GM12865 (cell line): Measurements from ENCODE around the gene PAK6.

Experiments used
- DNase-seq: peaks from one replicate; pipeline ENCODE4 v3.0.0; 2010; ENCODE audit warnings: low read depth
- H3K4me3 ChIP-seq: 2 replicates; pipeline ENCODE4 v1.5.1; 2011; ENCODE audit warnings: mild to moderate bottlenecking, low read depth, low read length, control low read depth
- TF ChIP-seq, protein P1 (sequence below): IDR thresholded peaks from 2 replicates; pipeline ENCODE4 v1.5.1; 2011; ENCODE audit warnings: low read length, control low read depth, low read depth, inconsistent platforms; ENCODE audit not compliant: insufficient read depth; ENCODE audit errors: missing control alignments

Gene PAK6

DNA sequence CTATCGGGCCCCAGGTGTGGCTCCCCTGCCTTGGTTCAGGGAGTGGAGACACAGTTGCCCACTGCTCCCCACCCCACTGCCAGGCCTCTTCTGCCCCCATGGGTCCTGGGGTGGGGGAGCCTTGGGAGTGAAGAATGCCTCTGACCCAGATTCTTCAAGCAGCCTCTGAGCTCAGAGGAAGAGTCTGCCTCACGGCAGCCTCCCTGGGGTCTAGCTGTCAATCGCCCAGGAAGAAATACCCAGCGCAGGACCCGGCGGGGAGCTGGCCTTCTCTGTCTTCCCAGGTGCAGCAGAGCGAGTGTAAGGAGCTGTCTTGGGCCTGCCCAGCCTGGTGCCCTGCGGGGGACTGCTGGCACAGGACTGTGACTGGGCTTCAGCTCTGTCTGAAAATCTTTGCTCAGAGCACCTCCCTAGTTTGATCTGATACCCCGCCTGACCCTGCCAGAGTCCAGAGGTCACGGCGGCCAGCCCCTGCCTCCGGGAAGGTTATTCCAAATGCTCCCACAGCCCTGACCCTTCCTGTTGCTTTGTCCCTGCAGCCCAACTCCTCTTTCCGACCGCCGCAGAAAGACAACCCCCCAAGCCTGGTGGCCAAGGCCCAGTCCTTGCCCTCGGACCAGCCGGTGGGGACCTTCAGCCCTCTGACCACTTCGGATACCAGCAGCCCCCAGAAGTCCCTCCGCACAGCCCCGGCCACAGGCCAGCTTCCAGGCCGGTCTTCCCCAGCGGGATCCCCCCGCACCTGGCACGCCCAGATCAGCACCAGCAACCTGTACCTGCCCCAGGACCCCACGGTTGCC, 33.0 kb downstream of the PAK6 start:
- TF ChIP-seq, protein P1, sequence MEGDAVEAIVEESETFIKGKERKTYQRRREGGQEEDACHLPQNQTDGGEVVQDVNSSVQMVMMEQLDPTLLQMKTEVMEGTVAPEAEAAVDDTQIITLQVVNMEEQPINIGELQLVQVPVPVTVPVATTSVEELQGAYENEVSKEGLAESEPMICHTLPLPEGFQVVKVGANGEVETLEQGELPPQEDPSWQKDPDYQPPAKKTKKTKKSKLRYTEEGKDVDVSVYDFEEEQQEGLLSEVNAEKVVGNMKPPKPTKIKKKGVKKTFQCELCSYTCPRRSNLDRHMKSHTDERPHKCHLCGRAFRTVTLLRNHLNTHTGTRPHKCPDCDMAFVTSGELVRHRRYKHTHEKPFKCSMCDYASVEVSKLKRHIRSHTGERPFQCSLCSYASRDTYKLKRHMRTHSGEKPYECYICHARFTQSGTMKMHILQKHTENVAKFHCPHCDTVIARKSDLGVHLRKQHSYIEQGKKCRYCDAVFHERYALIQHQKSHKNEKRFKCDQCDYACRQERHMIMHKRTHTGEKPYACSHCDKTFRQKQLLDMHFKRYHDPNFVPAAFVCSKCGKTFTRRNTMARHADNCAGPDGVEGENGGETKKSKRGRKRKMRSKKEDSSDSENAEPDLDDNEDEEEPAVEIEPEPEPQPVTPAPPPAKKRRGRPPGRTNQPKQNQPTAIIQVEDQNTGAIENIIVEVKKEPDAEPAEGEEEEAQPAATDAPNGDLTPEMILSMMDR = no peak
- DNase-seq = no peak
- H3K4me3 ChIP-seq = no peak overlapping the region

DNA sequence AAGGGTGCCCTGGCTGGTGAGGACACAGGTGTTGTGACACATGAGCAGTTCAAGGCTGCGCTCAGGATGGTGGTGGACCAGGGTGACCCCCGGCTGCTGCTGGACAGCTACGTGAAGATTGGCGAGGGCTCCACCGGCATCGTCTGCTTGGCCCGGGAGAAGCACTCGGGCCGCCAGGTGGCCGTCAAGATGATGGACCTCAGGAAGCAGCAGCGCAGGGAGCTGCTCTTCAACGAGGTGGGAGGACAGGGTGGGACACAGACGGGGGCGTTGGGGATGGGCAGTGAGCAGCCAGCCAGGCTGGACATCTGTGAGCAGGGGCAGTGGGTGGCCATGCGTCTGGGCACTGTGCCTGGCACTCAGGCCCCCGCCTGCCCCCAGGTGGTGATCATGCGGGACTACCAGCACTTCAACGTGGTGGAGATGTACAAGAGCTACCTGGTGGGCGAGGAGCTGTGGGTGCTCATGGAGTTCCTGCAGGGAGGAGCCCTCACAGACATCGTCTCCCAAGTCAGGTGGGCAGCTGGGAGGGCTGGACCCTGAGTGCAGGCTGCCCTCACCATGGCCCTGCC, 33.7 kb downstream of the PAK6 start:
- DNase-seq = no peak
- TF ChIP-seq, protein P1 = peak; percentile 22
- no peak overlapping the region for H3K4me3 ChIP-seq

DNA sequence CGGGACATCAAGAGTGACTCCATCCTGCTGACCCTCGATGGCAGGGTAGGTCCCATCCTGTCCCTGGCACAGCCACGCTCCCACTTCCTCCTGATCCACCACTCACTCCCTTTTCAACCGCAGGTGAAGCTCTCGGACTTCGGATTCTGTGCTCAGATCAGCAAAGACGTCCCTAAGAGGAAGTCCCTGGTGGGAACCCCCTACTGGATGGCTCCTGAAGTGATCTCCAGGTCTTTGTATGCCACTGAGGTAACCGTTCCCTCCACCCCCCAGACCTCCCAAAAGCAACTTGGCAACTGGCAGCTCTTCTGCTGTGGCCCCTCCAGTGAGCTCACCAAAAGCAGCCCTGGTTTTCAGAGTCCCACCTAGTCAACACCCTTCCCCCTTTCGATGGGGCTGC, 34.6 kb downstream of the PAK6 start:
- H3K4me3 ChIP-seq = no peak overlapping the region
- TF ChIP-seq, protein P1 = no peak
- DNase-seq = no peak

DNA sequence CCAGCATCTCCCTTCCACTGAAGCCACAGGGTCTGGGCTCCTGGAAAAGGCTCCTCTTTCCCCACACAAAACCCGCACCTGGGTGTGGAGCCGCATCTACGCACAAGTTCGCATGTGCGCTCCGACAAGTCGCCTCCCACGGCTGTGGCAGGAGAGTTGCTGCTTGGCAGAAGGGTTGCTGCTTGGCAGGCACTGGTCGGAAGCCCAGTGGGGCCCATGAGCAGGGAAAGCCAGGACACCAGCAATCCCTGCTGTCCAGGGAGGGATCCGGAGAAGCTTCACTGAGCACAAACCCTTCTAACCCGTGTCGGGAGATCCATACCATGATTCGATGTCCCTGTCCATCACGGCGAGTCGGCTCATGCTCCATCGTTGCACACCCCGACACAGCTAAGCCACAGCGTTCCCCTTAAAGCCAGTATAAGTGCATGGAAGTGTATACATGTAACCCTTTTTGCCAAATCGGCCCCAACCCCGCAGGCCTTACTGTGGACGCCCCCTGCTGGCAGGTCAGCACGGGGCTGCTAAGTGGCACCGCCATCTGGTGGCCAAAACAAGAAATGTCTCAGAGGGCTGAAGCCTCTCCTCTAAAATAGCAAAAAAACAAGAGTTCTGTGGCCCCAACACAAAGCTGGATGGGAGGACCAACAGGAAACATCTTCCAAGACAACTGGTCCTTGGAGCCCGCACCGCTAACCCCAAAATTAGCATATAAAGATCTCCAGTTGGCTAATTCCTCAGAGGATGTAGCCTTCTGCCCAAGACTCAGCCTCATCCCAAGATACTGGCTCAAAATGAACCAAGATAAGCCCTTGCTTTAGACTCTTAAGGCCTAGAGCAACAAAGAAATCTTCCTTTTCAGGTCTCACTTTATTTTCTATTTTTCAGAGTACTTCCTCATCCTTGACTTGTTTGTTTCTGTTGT, 35.7 kb downstream of the PAK6 start:
- DNase-seq = peak; percentile 91
- TF ChIP-seq, protein P1 = peak; percentile 100
- no peak overlapping the region for H3K4me3 ChIP-seq

DNA sequence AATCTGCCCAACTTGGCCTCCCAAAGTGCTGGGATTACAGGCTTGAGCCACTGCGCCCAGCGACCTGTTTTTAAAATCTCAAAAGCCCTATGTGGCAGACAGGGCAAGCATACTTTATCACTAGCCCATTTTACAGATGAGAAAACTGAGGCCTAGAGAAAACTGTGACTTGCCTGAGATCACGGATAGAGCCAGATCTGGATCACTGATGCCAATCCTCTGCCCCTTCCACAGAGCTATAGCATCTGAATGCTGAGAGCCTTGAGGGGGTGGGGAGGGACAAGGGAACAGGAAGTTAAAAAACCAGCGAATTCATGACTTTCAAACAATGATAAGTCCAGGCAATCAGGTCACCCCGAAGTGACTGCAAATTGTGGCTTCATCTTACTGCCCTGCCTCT, 36.7 kb downstream of the PAK6 start:
- TF ChIP-seq, protein P1 = no peak
- H3K4me3 ChIP-seq = no peak overlapping the region
- no peak for DNase-seq

DNA sequence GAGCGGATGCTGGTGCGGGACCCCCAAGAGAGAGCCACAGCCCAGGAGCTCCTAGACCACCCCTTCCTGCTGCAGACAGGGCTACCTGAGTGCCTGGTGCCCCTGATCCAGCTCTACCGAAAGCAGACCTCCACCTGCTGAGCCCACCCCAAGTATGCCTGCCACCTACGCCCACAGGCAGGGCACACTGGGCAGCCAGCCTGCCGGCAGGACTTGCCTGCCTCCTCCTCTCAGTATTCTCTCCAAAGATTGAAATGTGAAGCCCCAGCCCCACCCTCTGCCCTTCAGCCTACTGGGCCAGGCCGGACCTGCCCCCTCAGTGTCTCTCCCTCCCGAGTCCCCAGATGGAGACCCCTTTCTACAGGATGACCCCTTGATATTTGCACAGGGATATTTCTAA, 37.1 kb downstream of the PAK6 start:
- no peak overlapping the region for H3K4me3 ChIP-seq
- no peak for DNase-seq
- TF ChIP-seq, protein P1 = no peak
